Urinary bladder (tissue), 4 donors: ENCODE measurements around the gene USP21. TPM values are rescaled to one million over a fixed set of nuclear protein-coding genes. Genes with fewer than 3 reads are reported as not detected.

Source experiments
- DNase-seq: peaks from one replicate; pipeline ENCODE4 v3.0.0-alpha.2; 2015; ENCODE audit errors: extremely low spot score
- H3K27ac ChIP-seq: one replicate; pipeline ENCODE4 v1.5.1; 2013; ENCODE audit warnings: low read depth, mild to moderate bottlenecking, moderate library complexity
- H3K36me3 ChIP-seq: one replicate; pipeline ENCODE4 v1.6.1; 2013; ENCODE audit warnings: mild to moderate bottlenecking, moderate library complexity; ENCODE audit not compliant: insufficient read depth
- H3K4me1 ChIP-seq: one replicate; pipeline ENCODE4 v1.6.1; 2013; ENCODE audit warnings: mild to moderate bottlenecking, moderate library complexity; ENCODE audit not compliant: insufficient read depth
- H3K4me3 ChIP-seq: one replicate; pipeline ENCODE4 v1.5.1; 2013; ENCODE audit warnings: low read depth, low read length
- WGBS: extraction: QIAGEN DNeasy Blood & Tissue Kit; methylation state at CpG from one replicate; pipeline ENCODE4 v1.1.7; 2013; 5-methylcytosine and 5-hydroxymethylcytosine counted together
- polyA plus RNA-seq: library from polyadenylated mRNA; stranded (reverse); fragments of 200-250 nt; gene quantifications from one replicate; pipeline ENCODE4 v1.2.3, GENCODE V29; 2013
- total RNA-seq: library from RNA; depleted of rRNA; stranded (reverse); fragments of >200 nt; gene quantifications from one replicate; pipeline ENCODE4 v1.2.3, GENCODE V29; 2014
- donor health status: healthy with polysubstance abuse.
- donor health status: healthy.

Gene USP21
- total and polyA plus RNA-seq, 2 donors = 12.5 to 28.4 TPM

GRCh38 chr1:161182214-161182613 lies 22.9 kb downstream of the USP21 start:
- WGBS = 91% methylated on average over 1 of the region's 1 CpG
- no peak for DNase-seq
- Histone ChIP-seq H3K36me3 (no peaks in the 10 kb centered on the region), H3K27ac (no peak overlapping the region), H3K4me3 (no peak overlapping the region), H3K4me1 (no peaks in the 10 kb centered on the region)

- no peak overlapping the region for H3K4me3 ChIP-seq
- 17% methylated on average over 3 of the region's 3 CpGs for whole genome bisulfite sequencing
- no peaks in the 10 kb centered on the region for H3K36me3 ChIP-seq
- no peak for DNase-seq
- H3K4me1 ChIP-seq = no peaks in the 10 kb centered on the region
- H3K27ac ChIP-seq = no peak overlapping the region
Measured at GRCh38 chr1:161185282-161185682, 26.0 kb downstream of the USP21 start.

- WGBS = 30% methylated on average over 2 of the region's 2 CpGs
- Histone ChIP-seq H3K36me3 (no peaks in the 10 kb centered on the region), H3K27ac (no peak overlapping the region), H3K4me1 (no peaks in the 10 kb centered on the region), H3K4me3 (no peak overlapping the region)
- no peak for DNase-seq
Measured at GRCh38 chr1:161185732-161186311, 26.5 kb downstream of the USP21 start.

- H3K4me3 ChIP-seq = no peak overlapping the region
- no peaks in the 10 kb centered on the region for H3K36me3 ChIP-seq
- no peak for DNase-seq
- 72% methylated on average over 3 of the region's 3 CpGs for WGBS
- H3K27ac ChIP-seq = no peak overlapping the region
- H3K4me1 ChIP-seq = no peaks in the 10 kb centered on the region
Measured at GRCh38 chr1:161187311-161187710, 28.0 kb downstream of the USP21 start.

- Histone ChIP-seq H3K4me3 (no peak overlapping the region), H3K36me3 (no peaks in the 10 kb centered on the region), H3K27ac (no peak overlapping the region), H3K4me1 (no peaks in the 10 kb centered on the region)
- 80% methylated on average over 6 of the region's 6 CpGs for WGBS
- DNase-seq = no peak
Measured at GRCh38 chr1:161188381-161188780, 29.1 kb downstream of the USP21 start.

GRCh38 chr1:161189036-161189435 lies 29.7 kb downstream of the USP21 start:
- Histone ChIP-seq H3K27ac (no peak overlapping the region), H3K4me3 (no peak overlapping the region), H3K36me3 (no peaks in the 10 kb centered on the region), H3K4me1 (no peaks in the 10 kb centered on the region)
- WGBS = 85% methylated on average over 5 of the region's 5 CpGs
- no peak for DNase-seq

- no peaks in the 10 kb centered on the region for H3K4me1 ChIP-seq
- no peak overlapping the region for H3K4me3 ChIP-seq
- H3K27ac ChIP-seq = no peak overlapping the region
- no peak for DNase-seq
- H3K36me3 ChIP-seq = no peaks in the 10 kb centered on the region
- WGBS = 69% methylated on average over 22 of the region's 22 CpGs
Measured at GRCh38 chr1:161190962-161191521, 31.7 kb downstream of the USP21 start.

GRCh38 chr1:161191971-161192370 lies 32.7 kb downstream of the USP21 start:
- Histone ChIP-seq H3K27ac (no peak overlapping the region), H3K36me3 (no peaks in the 10 kb centered on the region), H3K4me3 (no peak overlapping the region), H3K4me1 (no peaks in the 10 kb centered on the region)
- no peak for DNase-seq
- WGBS = 78% methylated on average over 8 of the region's 8 CpGs

GRCh38 chr1:161192476-161193465 lies 33.5 kb downstream of the USP21 start:
- no peaks in the 10 kb centered on the region for H3K36me3 ChIP-seq
- 57% methylated on average over 15 of the region's 15 CpGs for WGBS
- H3K4me3 ChIP-seq = no peak overlapping the region

GRCh38 chr1:161193561-161194235 lies 34.4 kb downstream of the USP21 start:
- H3K36me3 ChIP-seq = no peaks in the 10 kb centered on the region
- no peak overlapping the region for H3K4me3 ChIP-seq
- no peak for DNase-seq
- 78% methylated on average over 21 of the region's 21 CpGs for WGBS
- no peak overlapping the region for H3K27ac ChIP-seq
- H3K4me1 ChIP-seq = no peaks in the 10 kb centered on the region

More at GRCh38 chr1:161192476-161193465, 33.5 kb downstream of the USP21 start:
- H3K27ac ChIP-seq = no peak overlapping the region
- no peaks in the 10 kb centered on the region for H3K4me1 ChIP-seq
- DNase-seq = no peak

- Histone ChIP-seq H3K4me3 (no peak overlapping the region), H3K27ac (no peak overlapping the region), H3K4me1 (no peaks in the 10 kb centered on the region), H3K36me3 (no peaks in the 10 kb centered on the region)
- WGBS = 83% methylated on average over 4 of the region's 4 CpGs
- DNase-seq = no peak
Measured at GRCh38 chr1:161195171-161195570, 35.9 kb downstream of the USP21 start.

- no peaks in the 10 kb centered on the region for H3K4me1 ChIP-seq
- H3K27ac ChIP-seq = no peak overlapping the region
- WGBS = 93% methylated on average over 7 of the region's 7 CpGs
Measured at GRCh38 chr1:161196111-161196510, 36.8 kb downstream of the USP21 start.

More at GRCh38 chr1:161196111-161196510, 36.8 kb downstream of the USP21 start:
- DNase-seq = no peak
- Histone ChIP-seq H3K4me3 (no peak overlapping the region), H3K36me3 (no peaks in the 10 kb centered on the region)
